Measurements from ENCODE around the gene SH3BGR. TPM values are rescaled to one million over a fixed set of nuclear protein-coding genes. Genes with fewer than 3 reads are reported as not detected.

Gene SH3BGR
- polyA plus RNA-seq, 4 donors = 3.3 to 5.8 (median 5.7) TPM

DNA sequence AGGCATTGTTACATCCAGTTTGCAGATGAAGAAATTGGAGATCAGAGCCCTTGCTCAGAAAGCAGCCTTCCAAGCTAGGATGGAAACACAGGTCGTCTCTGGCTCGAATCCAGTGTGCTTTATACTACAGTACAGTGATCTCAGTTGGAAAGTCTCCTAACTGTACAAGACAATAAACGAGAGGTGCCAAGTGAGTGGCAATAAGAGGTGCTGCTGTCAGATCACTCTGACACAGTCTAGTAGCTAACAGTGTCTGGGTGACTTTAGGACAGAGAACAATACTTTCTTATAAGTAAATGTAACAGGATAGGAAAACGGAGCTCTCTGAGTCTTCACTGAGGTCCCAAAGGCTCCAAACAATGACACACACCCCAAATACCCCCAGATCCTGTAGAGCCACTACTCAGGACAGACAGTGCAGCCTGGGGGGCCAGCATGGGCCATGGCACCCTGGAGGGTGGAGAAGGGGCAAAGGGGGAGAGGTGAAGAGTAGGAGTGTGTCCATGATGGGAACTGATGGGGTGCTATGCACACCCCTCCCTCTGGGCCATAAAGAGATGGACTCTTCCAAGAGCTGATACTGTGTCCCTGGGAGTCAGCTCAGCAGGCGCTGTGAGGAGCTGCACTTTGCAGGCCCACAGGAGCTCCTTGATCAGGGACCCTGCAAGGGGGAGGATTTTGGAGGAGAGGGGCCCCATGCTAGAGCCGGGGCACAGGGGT is 3.3 kb downstream of the SH3BGR start:
- no peak for DNase-seq (ENCODE audit: low read depth in 4 of 4, low spot score in 3 of 4)

DNA sequence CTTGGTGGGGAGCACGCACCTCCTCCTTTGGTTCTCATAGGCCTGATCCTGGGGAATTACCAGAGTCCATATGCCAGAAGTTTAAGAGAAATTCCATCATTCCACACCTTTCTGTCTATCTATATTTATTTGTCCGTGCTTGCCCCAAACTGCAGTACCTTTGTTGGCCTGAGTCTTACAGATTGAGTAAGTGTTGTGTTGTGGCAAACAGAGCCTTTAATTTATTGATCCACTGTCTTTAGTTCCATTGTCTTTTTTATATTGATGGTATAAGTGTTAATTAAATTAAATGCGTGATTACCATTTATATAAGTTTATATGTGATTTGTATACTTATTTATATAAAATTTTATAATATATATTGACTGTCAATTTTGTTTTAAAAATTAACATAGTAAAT is 4.9 kb downstream of the SH3BGR start:
- DNase-seq (ENCODE audit: low read depth in 4 of 4, low spot score in 3 of 4) = no peak

DNA sequence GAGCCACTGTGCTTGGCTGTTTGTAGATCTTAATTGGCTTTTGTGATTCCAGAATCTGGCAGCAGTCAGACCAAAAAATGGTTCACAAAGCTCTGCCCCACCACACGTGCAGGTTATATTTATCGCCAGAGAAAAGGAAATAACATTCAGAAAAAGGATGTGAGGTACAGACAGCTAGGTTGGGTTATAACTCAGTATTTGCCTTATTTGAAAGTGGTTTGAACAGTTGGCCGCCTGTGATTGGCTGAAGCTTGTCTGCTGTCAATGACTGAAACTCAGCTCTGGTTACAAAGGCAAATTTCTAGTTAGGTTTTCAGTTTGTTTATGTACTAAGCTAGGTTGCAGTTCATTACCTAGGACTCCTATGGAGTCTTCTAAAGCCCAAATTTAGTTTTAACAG is 9.6 kb downstream of the SH3BGR start:
- DNase-seq (ENCODE audit: low read depth in 4 of 4, low spot score in 3 of 4) = no peak

DNA sequence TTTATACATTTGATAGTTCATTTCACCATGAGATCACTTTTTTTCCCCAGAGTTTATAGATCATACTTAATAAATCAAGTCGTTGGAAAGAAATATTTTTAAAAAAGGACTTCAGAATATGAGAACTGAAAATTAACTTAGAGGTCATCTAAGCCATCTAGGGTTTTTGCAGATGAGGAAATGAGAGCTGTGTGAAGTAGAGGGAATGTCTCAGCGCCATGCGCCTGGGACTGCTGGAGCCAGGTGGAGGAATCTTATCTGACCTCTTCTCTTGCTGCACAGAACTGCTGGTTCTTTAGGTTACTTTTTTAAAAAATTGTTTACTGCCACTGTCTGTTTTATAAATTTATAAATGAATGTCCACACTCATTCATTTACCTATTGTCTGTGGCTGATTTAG is 11.5 kb downstream of the SH3BGR start:
- DNase-seq (ENCODE audit: low read depth in 4 of 4, low spot score in 3 of 4) = no peak

DNA sequence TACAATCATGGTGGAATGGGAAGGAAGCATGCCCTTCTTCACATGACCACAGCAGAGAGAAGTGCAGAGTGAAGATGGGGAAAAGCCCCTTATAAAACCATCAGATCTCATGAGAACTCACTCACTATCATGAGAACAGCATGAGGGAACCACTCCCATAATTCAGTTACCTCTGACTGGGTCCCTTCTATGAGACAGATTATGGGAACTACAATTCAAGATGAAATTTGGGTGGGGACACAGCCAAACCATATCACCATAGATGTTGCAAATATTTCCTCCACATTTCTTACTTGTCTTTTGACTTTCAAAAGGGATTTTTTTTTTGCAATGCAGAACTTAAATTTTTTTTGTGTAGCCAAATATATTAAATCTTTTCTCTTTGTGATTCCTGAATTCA is 14.8 kb downstream of the SH3BGR start:
- DNase-seq (ENCODE audit: low read depth in 4 of 4, low spot score in 3 of 4) = no peak

DNA sequence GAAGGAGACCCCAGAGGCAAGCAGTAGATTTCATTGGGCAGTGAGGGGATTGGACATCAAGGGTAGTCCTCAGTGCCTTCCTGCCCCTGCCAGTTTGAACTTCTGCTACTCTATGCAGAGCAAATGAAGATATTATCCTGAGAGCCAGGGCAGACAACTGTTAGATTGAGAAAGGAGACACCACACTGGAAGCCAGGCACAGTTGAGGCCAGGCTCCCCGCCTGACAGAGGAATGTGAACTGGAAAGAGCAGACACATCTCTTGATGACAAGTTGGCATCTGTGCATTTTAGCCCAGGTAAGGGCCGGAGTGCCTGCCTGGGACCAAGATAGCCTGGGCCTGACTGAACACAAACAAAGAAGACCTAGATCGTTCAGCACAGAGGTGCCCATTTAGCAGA is 16.0 kb downstream of the SH3BGR start:
- no peak for DNase-seq (ENCODE audit: low read depth in 4 of 4, low spot score in 3 of 4)

DNA sequence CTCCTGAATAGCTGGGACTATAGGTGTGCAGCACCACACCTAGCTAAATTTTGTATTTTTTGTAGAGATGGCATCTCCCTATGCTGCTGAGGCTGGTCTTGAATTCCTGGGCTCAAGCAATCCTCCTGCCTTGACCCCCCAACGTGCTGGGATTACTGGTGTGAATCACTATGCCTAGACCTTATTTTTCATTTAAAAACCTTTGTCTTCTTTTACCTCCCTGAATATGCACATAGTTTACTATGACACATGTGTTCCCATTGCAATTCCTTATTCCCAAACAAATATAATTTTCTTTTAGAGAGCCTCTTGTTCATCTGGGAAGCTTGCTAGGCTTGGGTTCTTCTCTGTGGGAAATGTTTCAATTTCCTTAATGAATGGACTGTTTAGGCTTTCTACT is 16.8 kb downstream of the SH3BGR start:
- no peak for DNase-seq (ENCODE audit: low read depth in 4 of 4, low spot score in 3 of 4)

DNA sequence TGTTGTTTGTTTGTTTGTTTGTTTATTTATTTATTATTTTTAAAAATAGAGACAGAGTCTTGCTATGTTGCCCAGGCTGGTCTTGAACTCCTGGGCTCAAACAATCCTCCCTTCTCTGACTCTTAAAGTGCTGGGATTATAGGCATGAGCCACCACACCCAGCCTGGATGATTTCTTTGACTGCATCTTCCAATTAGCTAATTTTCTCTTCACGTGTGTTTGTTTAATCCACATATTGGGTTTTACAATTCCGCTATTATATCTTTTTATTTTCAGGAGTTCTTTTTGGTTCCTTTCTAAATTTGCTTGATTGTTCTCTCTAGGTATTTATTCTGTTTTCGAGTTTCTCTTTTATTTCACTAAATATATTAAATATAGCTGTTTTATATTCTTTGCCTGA is 19.8 kb downstream of the SH3BGR start:
- no peak for DNase-seq (ENCODE audit: low read depth in 4 of 4, low spot score in 3 of 4)

DNA sequence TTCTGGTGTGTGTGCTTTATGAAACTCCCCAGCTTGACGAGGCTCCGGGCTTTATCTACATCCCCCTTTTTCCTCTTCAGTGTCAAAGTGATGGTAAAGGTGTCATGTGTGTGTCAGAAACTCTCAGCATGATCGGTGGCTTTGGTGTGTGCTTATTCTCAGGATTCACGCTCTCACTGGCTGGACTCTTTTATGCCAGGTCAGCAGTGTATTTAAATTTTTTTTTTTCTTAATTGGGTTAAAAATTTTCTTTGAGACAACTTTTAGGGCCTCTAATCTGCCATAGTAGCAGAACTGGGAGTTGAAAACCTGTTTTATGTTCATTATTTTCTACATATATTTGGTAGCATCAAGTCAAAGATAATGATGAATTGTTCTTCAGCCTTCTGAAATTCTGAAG is 21.0 kb downstream of the SH3BGR start:
- no peak for DNase-seq (ENCODE audit: low read depth in 4 of 4, low spot score in 3 of 4)

DNA sequence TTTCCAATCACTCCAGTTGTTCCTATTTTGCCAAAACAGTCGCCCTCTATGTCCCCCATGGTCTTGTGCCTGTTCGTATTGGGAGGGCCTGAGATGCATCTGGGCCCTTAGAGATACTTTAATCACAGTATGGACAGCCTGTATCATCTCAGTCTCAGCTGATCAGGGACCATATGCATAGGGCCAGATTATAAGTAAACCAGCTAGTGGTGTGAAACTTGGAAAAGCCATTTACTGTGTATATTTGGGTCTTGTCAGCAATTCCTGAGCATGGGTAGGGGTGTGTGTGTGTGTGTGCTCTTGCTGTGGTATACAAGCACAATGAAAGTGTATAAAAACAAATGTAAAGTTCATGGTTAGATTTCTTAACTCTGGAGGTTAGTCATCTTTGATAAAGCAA is 22.8 kb downstream of the SH3BGR start:
- DNase-seq (ENCODE audit: low read depth in 4 of 4, low spot score in 3 of 4) = no peak

DNA sequence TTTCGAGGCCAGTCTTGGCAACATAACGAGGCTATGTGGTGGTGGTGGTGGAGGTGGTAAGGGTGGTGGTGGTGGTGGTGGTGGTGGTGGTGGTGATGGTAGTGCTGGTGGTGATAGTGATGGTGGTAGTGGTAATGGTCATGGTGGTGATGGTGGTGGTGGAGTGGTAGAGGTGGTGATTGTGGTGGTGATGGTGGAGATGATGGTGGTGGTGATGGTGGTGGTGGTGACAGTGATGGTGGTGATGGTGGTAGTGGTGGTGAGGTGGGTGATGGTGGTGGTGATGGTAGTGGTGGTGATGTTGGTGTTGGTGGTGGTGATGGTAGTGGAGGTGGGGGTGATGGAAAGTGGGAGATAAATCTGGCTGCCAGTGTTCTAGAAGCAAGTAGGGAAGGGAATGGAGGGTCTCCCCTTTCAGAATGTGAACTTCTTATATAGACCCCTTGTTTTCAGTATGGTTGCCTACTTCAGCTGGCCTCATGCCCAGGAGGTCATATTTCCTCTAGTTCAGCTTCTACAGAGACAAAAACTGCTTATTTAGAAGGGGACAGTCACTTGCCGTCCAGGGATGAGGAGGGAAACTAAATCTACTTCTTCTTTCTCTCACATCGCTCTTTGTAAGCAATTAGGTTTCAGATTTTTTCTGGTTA is 27.5 kb downstream of the SH3BGR start:
- no peak for DNase-seq (ENCODE audit: low read depth in 4 of 4, low spot score in 3 of 4)

DNA sequence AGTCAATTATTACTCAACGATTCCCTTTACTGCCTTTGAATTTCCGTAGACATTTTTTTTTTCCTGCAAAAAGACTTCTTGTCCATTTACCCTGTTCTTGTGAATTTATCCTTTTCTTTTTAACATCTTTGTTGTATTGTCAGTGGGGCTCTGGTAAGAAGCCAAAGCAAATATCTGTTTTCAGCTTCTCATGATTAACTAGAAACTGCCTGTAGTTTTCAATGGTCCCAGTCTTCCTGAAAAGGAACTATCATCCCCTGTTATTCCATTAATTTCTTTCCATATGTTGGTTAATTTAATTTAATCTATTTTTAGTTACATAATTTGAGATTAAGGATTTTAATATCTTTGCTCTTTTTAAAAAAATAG is 28.0 kb downstream of the SH3BGR start:
- DNase-seq (ENCODE audit: low read depth in 4 of 4, low spot score in 3 of 4) = no peak

DNA sequence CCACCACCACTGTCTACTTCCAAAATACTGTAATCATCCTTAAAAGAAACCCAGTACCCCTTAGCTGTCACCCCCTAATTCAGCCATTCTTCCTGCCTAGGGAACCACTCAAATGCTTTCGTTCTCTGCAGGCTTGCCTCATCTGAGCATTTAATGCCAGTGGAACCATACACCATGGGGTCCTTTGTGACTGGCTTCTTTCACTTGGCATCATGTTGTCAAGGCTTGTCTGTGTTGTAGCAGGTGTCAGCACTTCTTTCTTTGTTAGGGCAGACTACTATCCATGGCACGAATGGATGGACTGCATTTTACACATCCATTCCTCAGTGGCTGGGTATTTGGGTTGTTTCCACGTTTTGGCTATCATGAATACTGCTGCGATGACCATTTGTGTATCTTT is 28.5 kb downstream of the SH3BGR start:
- DNase-seq (ENCODE audit: low read depth in 4 of 4, low spot score in 3 of 4) = no peak

DNA sequence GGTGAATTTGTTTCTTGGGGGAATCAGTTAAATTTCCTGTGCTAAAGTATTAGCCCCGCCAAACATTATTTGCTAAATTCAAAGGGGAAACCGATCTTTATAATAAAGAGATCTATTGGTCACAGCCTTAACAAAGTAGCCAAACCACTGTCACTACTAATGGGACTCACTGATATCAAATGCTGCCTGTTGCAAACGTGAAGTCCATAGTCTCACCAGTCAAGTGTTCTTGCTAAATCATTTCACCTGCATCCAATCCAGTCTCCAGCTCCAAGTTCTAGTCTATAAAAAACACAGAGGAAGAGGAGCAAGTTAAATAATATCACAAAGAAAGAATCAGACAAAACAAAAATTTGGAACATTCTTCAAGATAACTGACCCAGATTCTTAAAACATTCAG is 30.1 kb downstream of the SH3BGR start:
- no peak for DNase-seq (ENCODE audit: low read depth in 4 of 4, low spot score in 3 of 4)

DNA sequence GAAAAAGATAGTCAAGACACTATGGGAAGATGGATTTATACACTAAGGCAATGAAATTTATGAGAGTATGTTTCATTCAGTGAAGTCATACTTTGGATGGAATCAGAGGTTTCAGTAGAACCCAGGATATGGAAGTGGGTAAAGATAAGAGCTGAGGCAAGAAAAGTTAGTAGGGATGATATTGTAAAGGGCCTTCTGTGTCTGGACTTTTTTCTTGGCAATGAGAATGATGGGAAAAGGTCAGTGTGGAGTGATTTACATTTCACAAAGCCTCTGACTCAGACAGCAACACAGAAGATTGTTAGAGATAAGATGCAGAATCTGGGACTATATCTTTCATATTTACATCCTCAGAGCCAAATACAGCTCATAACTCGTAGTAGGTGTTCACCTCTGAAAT is 32.1 kb downstream of the SH3BGR start:
- no peak for DNase-seq (ENCODE audit: low read depth in 4 of 4, low spot score in 3 of 4)

DNA sequence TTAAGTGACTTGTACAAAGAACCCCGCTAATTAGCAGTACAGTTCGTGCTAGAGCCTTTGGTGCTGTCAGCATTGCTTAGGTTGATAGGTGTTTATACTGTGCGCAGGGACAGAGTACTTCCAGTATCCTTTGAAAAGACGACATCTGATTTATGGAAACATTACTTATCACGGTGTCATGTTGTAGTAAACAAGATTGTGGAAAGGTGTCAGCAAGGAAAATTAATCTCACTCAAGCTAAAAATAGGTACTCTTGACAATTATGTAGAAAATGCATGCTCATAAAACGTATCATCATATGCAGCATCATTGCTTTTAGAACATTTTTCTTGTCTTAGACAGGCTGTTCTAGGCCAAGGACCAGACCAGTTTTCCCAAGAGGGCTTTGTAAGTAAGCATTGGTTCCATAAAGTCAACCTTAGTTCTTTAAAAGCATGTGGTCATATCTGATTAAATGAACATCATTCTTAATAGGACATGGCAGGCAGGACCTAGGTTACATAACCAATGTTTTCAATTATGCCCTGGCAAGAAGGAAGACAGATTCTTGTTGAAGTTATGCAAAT is 33.0 kb downstream of the SH3BGR start:
- DNase-seq (ENCODE audit: low read depth in 4 of 4, low spot score in 3 of 4) = no peak

DNA sequence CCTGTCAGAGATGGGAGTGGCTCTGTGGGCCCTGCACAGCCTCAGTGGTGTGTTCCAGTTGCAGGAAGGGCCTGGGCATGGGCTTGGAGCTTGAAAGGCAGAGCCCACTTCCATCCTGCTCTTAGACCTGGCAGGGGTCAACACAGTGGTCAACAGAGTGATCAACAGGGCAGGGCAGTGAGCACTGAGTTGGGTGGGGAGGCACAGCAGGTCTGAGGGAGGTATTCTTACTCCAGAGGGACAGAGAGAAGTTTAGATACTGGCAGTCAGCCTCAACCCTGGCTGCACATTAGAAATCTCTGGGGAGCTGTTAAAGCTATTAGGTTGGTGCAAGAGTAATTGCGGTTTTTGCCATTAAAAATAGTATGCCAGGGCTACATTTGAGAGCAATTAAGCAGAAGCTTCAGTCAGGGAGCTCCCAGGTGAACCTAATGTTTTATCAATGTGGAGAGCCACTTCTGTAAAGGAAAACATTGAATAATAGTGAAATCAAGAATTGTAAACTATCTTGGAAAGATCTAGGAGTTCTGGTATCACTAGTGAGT is 37.7 kb downstream of the SH3BGR start:
- DNase-seq (ENCODE audit: low read depth in 4 of 4, low spot score in 3 of 4) = no peak

DNA sequence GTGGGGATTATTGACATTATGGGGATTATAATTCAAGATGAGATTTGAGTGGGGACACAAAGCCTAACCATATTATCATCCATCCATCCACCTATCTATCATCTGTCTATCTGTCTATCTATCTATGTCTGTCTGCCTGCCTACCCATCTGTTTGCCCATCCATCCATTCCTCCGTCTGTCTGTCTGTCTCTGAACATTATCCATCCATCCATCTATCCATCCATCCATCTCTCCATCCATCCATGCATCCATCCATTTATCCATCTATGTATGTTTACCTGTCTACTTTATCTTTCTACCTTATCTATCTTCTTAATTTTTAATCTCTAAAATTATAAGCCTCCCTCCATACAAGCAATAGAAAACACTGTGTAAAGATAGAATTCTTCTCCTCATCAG is 47.4 kb downstream of the SH3BGR start:
- no peak for DNase-seq (ENCODE audit: low read depth in 4 of 4, low spot score in 3 of 4)

DNA sequence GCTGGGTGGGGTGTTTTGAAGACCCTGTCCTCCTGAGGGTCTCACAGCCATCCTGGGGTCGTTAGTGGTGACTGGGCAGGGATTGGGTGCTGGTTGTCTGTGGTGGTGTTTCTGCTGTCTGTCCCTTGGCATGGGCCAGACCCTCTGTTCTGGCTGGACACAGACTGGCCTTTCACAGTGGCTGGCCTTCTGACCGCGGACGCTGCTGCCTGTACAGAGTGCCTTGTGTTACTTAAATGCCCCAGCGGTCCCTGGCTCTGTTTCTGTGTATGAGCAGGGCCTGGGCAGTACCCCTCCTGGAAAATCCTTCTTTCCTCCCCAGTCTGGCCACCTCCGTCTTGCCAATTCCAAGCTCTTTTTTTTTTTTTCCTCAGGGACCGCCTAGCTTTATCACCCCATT is 50.9 kb downstream of the SH3BGR start:
- DNase-seq (ENCODE audit: low read depth in 4 of 4, low spot score in 3 of 4) = no peak

DNA sequence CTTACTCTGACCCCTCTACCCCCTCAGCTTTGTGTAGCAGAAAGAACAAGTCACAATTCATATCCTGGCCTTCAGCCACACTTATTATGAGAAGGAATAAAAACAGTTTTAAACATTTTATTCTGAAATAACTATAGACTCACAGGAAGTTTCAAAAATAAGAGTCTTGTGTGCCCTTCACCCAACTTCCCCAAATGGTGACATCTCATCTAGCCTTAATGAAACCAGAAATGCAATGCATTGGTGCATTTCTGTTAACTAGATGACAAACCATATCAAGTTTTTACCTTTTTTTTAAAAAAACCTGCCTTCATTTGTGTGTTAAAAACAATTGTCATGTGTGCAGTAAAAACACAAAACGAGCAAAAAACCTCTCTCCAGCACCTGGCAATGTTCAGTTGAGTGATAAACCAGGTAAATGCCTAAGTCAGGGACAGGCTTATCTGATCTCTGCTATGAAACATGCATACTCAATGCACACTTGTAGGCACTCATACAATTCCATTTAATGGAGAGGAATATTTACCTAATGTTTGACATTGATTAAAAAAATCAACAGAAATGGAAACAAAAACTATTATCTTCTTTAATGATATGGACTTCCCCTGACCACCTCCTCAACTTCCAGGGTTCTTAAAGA is 51.5 kb downstream of the SH3BGR start:
- no peak for DNase-seq (ENCODE audit: low read depth in 4 of 4, low spot score in 3 of 4)

DNA sequence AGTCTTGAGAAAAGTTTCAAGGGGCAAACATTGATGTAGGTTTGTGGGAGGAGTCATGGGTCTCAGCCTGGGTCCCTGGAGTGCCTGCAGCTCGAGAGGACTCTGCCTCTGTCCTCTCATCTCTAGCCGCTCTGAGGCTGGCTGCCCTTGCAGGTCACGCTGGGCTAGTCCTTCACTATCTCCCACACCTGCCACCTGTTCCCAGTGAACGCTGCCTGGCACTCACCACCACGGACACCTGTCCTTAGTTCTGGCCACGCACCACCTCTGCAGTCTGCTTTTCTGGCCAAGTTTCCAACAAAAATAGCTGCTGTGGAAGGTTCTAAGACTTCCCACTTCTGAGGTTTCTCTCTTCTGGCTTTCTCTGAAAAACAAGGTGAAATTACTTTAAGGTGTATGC is 52.5 kb downstream of the SH3BGR start:
- no peak for DNase-seq (ENCODE audit: low read depth in 4 of 4, low spot score in 3 of 4)

DNA sequence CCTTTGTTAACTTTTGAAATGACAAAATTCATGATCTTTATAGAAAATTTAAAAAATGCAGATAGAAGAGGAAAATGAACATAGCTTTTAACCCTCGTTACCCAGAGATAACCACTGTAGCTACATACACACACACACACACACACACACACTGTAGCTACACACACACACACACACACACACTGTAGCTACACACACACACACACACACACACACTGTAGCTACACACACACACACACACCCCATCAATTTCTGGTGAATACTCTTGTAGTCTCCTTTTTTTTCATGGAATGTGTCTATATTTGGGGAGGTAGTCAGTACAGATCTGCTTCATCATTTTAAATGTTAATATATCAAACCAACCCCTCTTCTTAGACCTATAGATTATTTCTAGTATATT is 58.5 kb downstream of the SH3BGR start:
- DNase-seq (ENCODE audit: low read depth in 4 of 4, low spot score in 3 of 4) = no peak

Data from left renal pelvis (tissue), 4 donors.